GM12878 (cell line): ENCODE data around the gene C9orf72. TPM values are rescaled to one million over a fixed set of nuclear protein-coding genes. Genes with fewer than 3 reads are reported as not detected.

Experiments
- ATAC-seq: fragments of 200-7000 bp; cut with Tn5 transposase; 3 replicates; pipeline ENCODE4 v1.9.1; 2020; ENCODE audit warnings: mild to moderate bottlenecking, moderate library complexity
- BruUV-seq: library from RNA; stranded (reverse); fragments of 400-500 nt; replicated peaks from 2 replicates; lab custom pipeline; 2021; lab: Mats Ljungman, UMichigan
- CTCF ChIA-PET: fragments of 300-600 bp; sonication (Branson Sonifier 250); formaldehyde crosslinking; extraction: SDS; loops from one replicate; lab custom pipeline; 2021; ENCODE audit warnings: inconsistent platforms; lab: Yijun Ruan, JAX
- POLR2A ChIA-PET: fragments of 350-600 bp; formaldehyde crosslinking; extraction: SDS; loops from one replicate; lab custom pipeline; 2021; ENCODE audit warnings: inconsistent platforms; lab: Charles Lee
- RAD21 ChIA-PET: fragments of 300-600 bp; sonication (Branson Sonifier 250); formaldehyde crosslinking; loops from one replicate; lab custom pipeline; 2023; ENCODE audit warnings: antibody characterized with exemption; ENCODE audit not compliant: unreplicated experiment; lab: Charles Lee
- SMC1A ChIA-PET: fragments of 300-600 bp; sonication (Branson Sonifier 250); formaldehyde crosslinking; loops from one replicate; lab custom pipeline; 2023; ENCODE audit not compliant: unreplicated experiment, uncharacterized antibody; lab: Charles Lee
- DNase-seq: peaks from one replicate; pipeline ENCODE4 v3.0.0-alpha.2; 2011; ENCODE audit warnings: low read depth, low spot score
- FAIRE-seq: peaks from 3 replicates; lab custom pipeline; 2011; peaks lifted over from hg19 to GRCh38; lab: Jason Lieb, UNC
- H2AFZ ChIP-seq: 2 replicates; pipeline ENCODE4 v1.6.0; 2011; ENCODE audit warnings: low read depth, low read length, control low read depth; ENCODE audit not compliant: control insufficient read depth
- H3K27ac ChIP-seq: 2 replicates; pipeline ENCODE4 v1.5.1; 2011; ENCODE audit warnings: control low read depth; ENCODE audit not compliant: control insufficient read depth, insufficient read depth
- H3K27me3 ChIP-seq, 2 experiments: replicated peaks in 1 of 2; 2 replicates each; pipeline versions ENCODE4 v1.6.0 to v1.6.1; 2011; ENCODE audit warnings: low read length in 1 of 2; ENCODE audit not compliant: control insufficient read depth in 2 of 2, insufficient read depth in 2 of 2
- H3K36me3 ChIP-seq, 2 experiments: 2 replicates each; pipeline ENCODE4 v1.5.1; 2011; ENCODE audit warnings: low read length in 1 of 2; ENCODE audit not compliant: control insufficient read depth in 2 of 2, insufficient read depth in 2 of 2
- H3K4me1 ChIP-seq: 2 replicates; pipeline ENCODE4 v1.6.1; 2011; ENCODE audit warnings: mild to moderate bottlenecking, low read length, moderate library complexity, mixed read lengths; ENCODE audit not compliant: control insufficient read depth, insufficient read depth
- H3K4me2 ChIP-seq: 2 replicates; pipeline ENCODE4 v1.6.0; 2011; ENCODE audit warnings: control low read depth; ENCODE audit not compliant: control insufficient read depth, insufficient read depth
- H3K4me3 ChIP-seq: fragments of 200-600 bp; sonication (generic); 2 replicates; pipeline ENCODE4 v1.5.1; 2016
- H3K79me2 ChIP-seq: 2 replicates; pipeline ENCODE4 v1.6.0; 2011; ENCODE audit warnings: low read length; ENCODE audit not compliant: control insufficient read depth, insufficient read depth
- H3K9ac ChIP-seq: 2 replicates; pipeline ENCODE4 v1.8.0; 2011; ENCODE audit warnings: low read length, control low read depth, mixed read lengths; ENCODE audit not compliant: control insufficient read depth, insufficient read depth
- H3K9me3 ChIP-seq: replicated peaks from 3 replicates; pipeline ENCODE4 v1.5.1; 2011; ENCODE audit warnings: mild to moderate bottlenecking, low read length; ENCODE audit not compliant: control insufficient read depth, insufficient read depth
- H4K20me1 ChIP-seq: 2 replicates; pipeline ENCODE4 v1.6.0; 2011; ENCODE audit not compliant: control insufficient read depth, insufficient read depth
- KDM1A ChIP-seq: fragments of 200-600 bp; sonication (generic); IDR thresholded peaks from 2 replicates; pipeline ENCODE4 v1.6.1; 2016; ENCODE audit warnings: borderline replicate concordance
- STAT1 ChIP-seq: fragments of 450-650 bp; conservative IDR thresholded peaks from 2 replicates; pipeline ENCODE4 v1.6.1; 2014; ENCODE audit warnings: antibody characterized with exemption, mild to moderate bottlenecking
- TCF3 ChIP-seq: IDR thresholded peaks from 2 replicates; pipeline ENCODE4 v1.6.1; 2012; ENCODE audit warnings: low read depth, mild to moderate bottlenecking, low read length, borderline replicate concordance; ENCODE audit not compliant: insufficient read depth
- YY1 ChIP-seq: IDR thresholded peaks from 2 replicates; pipeline ENCODE4 v1.6.1; 2011; ENCODE audit warnings: low read depth, mild to moderate bottlenecking, low read length
- WGBS: methylation state at CpG from one replicate; pipeline ENCODE4 v1.1.6; 2016; ENCODE audit warnings: low lambda C conversion rate; ENCODE audit not compliant: insufficient replicate concordance, insufficient coverage; ENCODE audit errors: missing lambda C conversion rate; 5-methylcytosine and 5-hydroxymethylcytosine counted together
- in situ Hi-C: fragments of 300-500 bp; cut with MboI; formaldehyde crosslinking; loops from 9 replicates; pipeline ENCODE4 v1.14.3; 2018; ENCODE audit warnings: mixed read lengths
- intact Hi-C: fragments of 100-400 bp; cut with micrococcal nuclease; formaldehyde crosslinking; loops from one replicate; pipeline ENCODE4 v1.14.2; 2022; ENCODE audit not compliant: unreplicated experiment
- polyA plus RNA-seq, 11 experiments: library from polyadenylated mRNA; depleted of rRNA in 4 of 11; unstranded in 6 of 11; stranded (reverse) in 5 of 11; fragments of >200 nt; fragmentation: Nextera tagmentation in 4 of 11; fragmentation: Illumina TruSeq in 1 of 11; extraction: Ambion mirVana in 4 of 11; extraction: Trizol in 1 of 11; gene quantifications; 1 replicate in 1 of 11; 2 replicates in 10 of 11; pipeline versions ENCODE4 v1.2.1 to v1.2.3, GENCODE V29; 2011 to 2016; ENCODE audit warnings: inconsistent platforms in 2 of 11, missing spikeins in 2 of 11, low read depth in 1 of 11
- total RNA-seq, 4 experiments: library from RNA; depleted of rRNA in 3 of 4; stranded (reverse); fragments of >200 nt in 3 of 4; fragmentation: Illumina TruSeq in 1 of 4; extraction: Trizol in 1 of 4; gene quantifications; 2 replicates each; pipeline versions ENCODE4 v1.2.1 to v1.2.3, GENCODE V29; 2013 to 2021

Gene C9orf72
- total and polyA plus RNA-seq, 10 of the 15 experiments (the other 5 are each of a cell fraction or from before 2014, with no cell fraction given), result 4.8 to 9.0 (median 6.4) TPM

GRCh38 chr9:27558307-27558706 lies 15.0 kb downstream of the C9orf72 start:
- FAIRE-seq (no peak), ATAC-seq (no peak)
- BruUV-seq, result no TSS peak

GRCh38 chr9:27556470-27556869 lies 16.8 kb downstream of the C9orf72 start:
- over 99% methylated on average over 8 of the region's 8 CpGs for WGBS
- H3K4me1 ChIP-seq, result no peaks in the 10 kb centered on the region; the same call in 1 of the 2 replicates
- H2AFZ ChIP-seq, result no peak overlapping the region
- no peaks in the 10 kb centered on the region for H4K20me1 ChIP-seq
- SMC1A ChIA-PET, result interaction anchor here (0.9 to 1.8 kb wide), 2 partner anchors 9 to 10 kb away, joined by 3 to 7 read pairs; no protein-coding TSS in a partner anchor
- FAIRE-seq, result no peak
- H3K36me3 ChIP-seq, result peaks cover 0 to 2% of the 10 kb centered on the region in 2 experiments; a peak in 1 of 4 replicates
- TF ChIP-seq TCF3 (no peak), KDM1A (no peak)
- TF ChIP-seq, all 136 proteins: peak for 0
- DNase-seq (no peak), ATAC-seq (no peak)
- H3K27ac ChIP-seq, result no peak overlapping the region
- no peak overlapping the region for H3K4me2 ChIP-seq
- no peak overlapping the region for H3K9ac ChIP-seq
- no peak overlapping the region for H3K4me3 ChIP-seq
- CTCF ChIA-PET, result interaction anchor here (3.7 kb wide), 1 partner anchor 224 kb away, joined by 17 read pairs; no protein-coding TSS in a partner anchor
- H3K79me2 ChIP-seq, result no peaks in the 10 kb centered on the region
- RAD21 ChIA-PET, result no interaction called here
- POLR2A ChIA-PET, result no interaction called here
- no TSS peak for BruUV-seq
- intact Hi-C loops, result no loop called here
- no peaks in the 10 kb centered on the region for H3K27me3 ChIP-seq
- in situ Hi-C loops, result no loop called here
- no peaks in the 10 kb centered on the region for H3K9me3 ChIP-seq

More at GRCh38 chr9:27558307-27558706, 15.0 kb downstream of the C9orf72 start:
- H3K27ac ChIP-seq, result no peak overlapping the region
- no peak overlapping the region for H3K4me3 ChIP-seq
- no peaks in the 10 kb centered on the region for H3K9me3 ChIP-seq
- H3K27me3 ChIP-seq, result no peaks in the 10 kb centered on the region
- CTCF ChIA-PET, result interaction anchor here (0.9 to 1.3 kb wide), 4 partner anchors 11 to 226 kb away, joined by 3 to 5 read pairs (median 3); no protein-coding TSS in a partner anchor
- DNase-seq, result no peak
- TF ChIP-seq YY1, result no peak
- no peak for TF ChIP-seq STAT1
- intact Hi-C loops, result no loop called here
- SMC1A ChIA-PET, result interaction anchor here (2.1 to 5.5 kb wide), 3 partner anchors 11 to 225 kb away, joined by 7 to 40 read pairs (median 9); no protein-coding TSS in a partner anchor
- H2AFZ ChIP-seq, result no peak overlapping the region
- H3K4me2 ChIP-seq, result no peak overlapping the region
- POLR2A ChIA-PET, result no interaction called here
- RAD21 ChIA-PET, result no interaction called here
- no peaks in the 10 kb centered on the region; the same call in 1 of the 2 replicates for H3K4me1 ChIP-seq
- no peak overlapping the region for H3K9ac ChIP-seq
- H3K79me2 ChIP-seq, result no peaks in the 10 kb centered on the region
- no peaks in the 10 kb centered on the region for H4K20me1 ChIP-seq
- in situ Hi-C loops, result no loop called here
- peaks cover 0 to 2% of the 10 kb centered on the region in 2 experiments; a peak in 1 of 4 replicates for H3K36me3 ChIP-seq
